Endothelial cell of umbilical vein (primary cell): ENCODE data around the gene CERKL. TPM values are rescaled to one million over a fixed set of nuclear protein-coding genes. Genes with fewer than 3 reads are reported as not detected.

ENCODE experiments used
- BruUV-seq: library from RNA; stranded (reverse); fragments of 400-500 nt; replicated peaks from 2 replicates; lab custom pipeline; 2021; lab: Mats Ljungman, UMichigan
- CTCF ChIA-PET: fragments of 300-600, 350-600 bp; sonication (Branson Sonifier 250); formaldehyde crosslinking; loops from one replicate; lab custom pipeline; 2021; ENCODE audit warnings: antibody characterized with exemption, inconsistent platforms; lab: Charles Lee
- POLR2A ChIA-PET: fragments of 300-600, 350-600 bp; sonication (Branson Sonifier 250); formaldehyde crosslinking; loops from one replicate; lab custom pipeline; 2021; ENCODE audit warnings: antibody characterized with exemption, inconsistent platforms; lab: Charles Lee
- DNase-seq: peaks from one replicate; pipeline ENCODE4 v3.0.0-alpha.2; 2011; ENCODE audit warnings: low read depth, low spot score
- FAIRE-seq: peaks from 2 replicates; lab custom pipeline; 2011; peaks lifted over from hg19 to GRCh38; lab: Jason Lieb, UNC
- H2AFZ ChIP-seq: 2 replicates; pipeline ENCODE4 v1.6.0; 2012; ENCODE audit warnings: low read depth, low read length, control low read depth, inconsistent platforms
- H3K27ac ChIP-seq: 2 replicates; pipeline ENCODE4 v1.5.1; 2011; ENCODE audit warnings: low read depth, mild to moderate bottlenecking, control low read depth, low read length, moderate library complexity; ENCODE audit not compliant: insufficient read depth
- H3K27me3 ChIP-seq, 2 experiments: 2 replicates each; pipeline versions ENCODE4 v1.6.0 to v1.6.1; 2011; ENCODE audit warnings: low read length in 2 of 2, mixed read lengths in 1 of 2; ENCODE audit not compliant: control insufficient read depth in 2 of 2, insufficient read depth in 2 of 2
- H3K36me3 ChIP-seq, 2 experiments: 2 replicates in 1 of 2; 3 replicates in 1 of 2; pipeline ENCODE4 v1.5.1; 2011; ENCODE audit warnings: low read length in 2 of 2, mild to moderate bottlenecking in 1 of 2, moderate library complexity in 1 of 2; ENCODE audit not compliant: control insufficient read depth in 2 of 2, insufficient read depth in 2 of 2; ENCODE audit errors: extremely low read depth in 1 of 2
- H3K4me1 ChIP-seq: 3 replicates; pipeline ENCODE4 v1.5.1; 2011; ENCODE audit warnings: mild to moderate bottlenecking, low read length; ENCODE audit not compliant: control insufficient read depth, insufficient read depth; ENCODE audit errors: extremely low read depth
- H3K4me2 ChIP-seq: 2 replicates; pipeline ENCODE4 v1.6.1; 2011; ENCODE audit warnings: low read length, control low read depth, mixed read lengths; ENCODE audit not compliant: insufficient read depth
- H3K4me3 ChIP-seq, 3 experiments: fragments of 200-600 bp in 1 of 3; sonication (generic), shearing (Covaris generic) in 1 of 3; replicated peaks in 1 of 3; 2 replicates each; pipeline ENCODE4 v1.5.1; 2011 to 2016; ENCODE audit warnings: control low read depth in 3 of 3, low read length in 3 of 3, mild to moderate bottlenecking in 2 of 3, inconsistent platforms in 1 of 3, low read depth in 1 of 3, moderate library complexity in 1 of 3; ENCODE audit not compliant: insufficient read depth in 1 of 3
- H3K79me2 ChIP-seq: 2 replicates; pipeline ENCODE4 v1.6.0; 2012; ENCODE audit warnings: low read length, inconsistent platforms; ENCODE audit not compliant: control insufficient read depth, insufficient read depth
- H3K9ac ChIP-seq: replicated peaks from 2 replicates; pipeline ENCODE3; 2011; ENCODE audit warnings: low read length, control low read depth; ENCODE audit not compliant: insufficient read depth; ENCODE audit errors: extremely low read depth
- H3K9me1 ChIP-seq: replicated peaks from 3 replicates; pipeline ENCODE4 v1.6.0; 2011; ENCODE audit warnings: mild to moderate bottlenecking, low read length; ENCODE audit not compliant: control insufficient read depth, insufficient read depth; ENCODE audit errors: extremely low read depth
- H3K9me3 ChIP-seq: replicated peaks from 2 replicates; pipeline ENCODE4 v1.5.1; 2012; ENCODE audit warnings: low read length, inconsistent platforms; ENCODE audit not compliant: control insufficient read depth, insufficient read depth
- H4K20me1 ChIP-seq: replicated peaks from 2 replicates; pipeline ENCODE3; 2011; ENCODE audit warnings: mild to moderate bottlenecking, low read length; ENCODE audit not compliant: control insufficient read depth, insufficient read depth; ENCODE audit errors: extremely low read depth
- EZH2 ChIP-seq: IDR thresholded peaks from 2 replicates; pipeline ENCODE4 v1.6.1; 2012; ENCODE audit warnings: borderline replicate concordance, low read depth, mild to moderate bottlenecking, moderate library complexity, low read length, inconsistent platforms; ENCODE audit not compliant: severe bottlenecking
- FOS ChIP-seq: IDR thresholded peaks from 2 replicates; pipeline ENCODE4 v1.6.1; 2011; ENCODE audit warnings: mild to moderate bottlenecking, low read length, moderate library complexity, borderline replicate concordance; ENCODE audit not compliant: insufficient read depth
- GATA2 ChIP-seq: IDR thresholded peaks from 2 replicates; pipeline ENCODE4 v1.7.0; 2011; ENCODE audit warnings: low read depth, mild to moderate bottlenecking, moderate library complexity, mixed read lengths, low read length; ENCODE audit not compliant: insufficient read length, insufficient read depth
- MAX ChIP-seq: IDR thresholded peaks from 2 replicates; pipeline ENCODE4 v1.6.1; 2011; ENCODE audit not compliant: insufficient read depth, insufficient read length
- MYC ChIP-seq: IDR thresholded peaks from one replicate; pipeline ENCODE4 v1.6.1; 2011; ENCODE audit warnings: mild to moderate bottlenecking, low read depth, low read length
- POLR2A ChIP-seq: IDR thresholded peaks from 2 replicates; pipeline ENCODE4 v1.6.1; 2012; ENCODE audit warnings: low read depth, mild to moderate bottlenecking, control low read depth, low read length
- dilution Hi-C: fragments of 300-500 bp; cut with MboI; formaldehyde crosslinking; loops from one replicate; pipeline ENCODE4 v1.15.0; 2019; ENCODE audit warnings: low sequenced_read_pairs; ENCODE audit not compliant: extremely low pct_ligation_motif_present
- intact Hi-C: fragments of 100-400 bp; cut with micrococcal nuclease; formaldehyde crosslinking; loops from one replicate; pipeline ENCODE4 v1.10.0; 2022
- polyA plus RNA-seq, 4 experiments: library from polyadenylated mRNA; depleted of rRNA in 3 of 4; stranded (reverse) in 3 of 4; unstranded in 1 of 4; fragments of >200 nt; gene quantifications; 2 replicates each; pipeline versions ENCODE4 v1.2.1 to v1.2.3, GENCODE V29; 2011 to 2012; ENCODE audit warnings: missing spikeins in 1 of 4
- total RNA-seq: library from RNA; stranded (reverse); gene quantifications from 2 replicates; pipeline ENCODE4 v1.2.3, GENCODE V29; 2021

Gene CERKL
- total and polyA plus RNA-seq, 2 donors (not counting 3 experiments of a cell fraction or from before 2014, with no cell fraction given): not detected

DNA sequence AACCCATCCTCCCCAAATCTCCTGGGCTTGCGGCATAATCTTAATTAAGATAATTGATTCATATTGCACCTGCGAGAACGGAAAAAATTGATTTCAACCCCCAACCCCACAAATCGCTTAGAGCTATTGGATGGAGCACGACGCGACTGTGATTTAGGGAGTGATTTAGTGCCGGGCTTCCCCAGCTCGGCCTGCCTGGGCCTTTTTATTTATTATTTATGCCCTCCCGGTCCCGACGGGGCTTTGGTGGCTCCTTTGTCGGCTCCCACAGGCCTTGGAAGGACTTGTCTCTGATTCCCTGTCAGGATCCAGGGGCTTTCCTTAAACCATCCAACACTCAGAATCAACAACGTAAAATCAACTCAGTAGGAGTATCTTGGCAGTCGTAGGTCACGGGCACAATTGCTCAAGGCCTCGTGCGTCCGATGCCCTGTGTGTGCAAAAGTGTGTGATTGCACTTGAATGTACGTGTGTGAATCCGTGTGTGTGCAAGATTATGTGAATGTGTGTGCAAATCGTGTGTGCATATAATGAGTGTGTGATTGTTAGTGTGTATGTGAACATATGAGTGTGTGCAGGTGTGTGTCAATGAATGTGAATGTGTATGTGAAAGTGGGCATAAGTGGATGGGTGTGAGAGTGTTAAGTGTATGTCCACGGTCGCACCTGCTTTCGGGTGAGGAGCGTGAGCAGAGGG lies 27.7 kb upstream of the CERKL start:
- FAIRE-seq (no peak), DNase-seq (no peak)
- BruUV-seq: no TSS peak
- Histone ChIP-seq H3K9ac (no peak overlapping the region), H4K20me1 (no peaks in the 10 kb centered on the region), H2AFZ (no peak overlapping the region), H3K27ac (no peak overlapping the region), H3K36me3 (no peaks in the 10 kb centered on the region), H3K27me3 (peaks cover 55 to 78% of the 10 kb centered on the region in 2 experiments), H3K4me2 (no peak overlapping the region), H3K9me3 (no peaks in the 10 kb centered on the region), H3K9me1 (no peaks in the 10 kb centered on the region), H3K79me2 (no peaks in the 10 kb centered on the region), H3K4me3 (no peak overlapping the region), H3K4me1 (no peaks in the 10 kb centered on the region)
- ChIA-PET CTCF (no interaction called here), POLR2A (no interaction called here)
- dilution Hi-C loops: no loop called here
- intact Hi-C loops: no loop called here
- TF ChIP-seq MAX (no peak), MYC (no peak), POLR2A (no peak), GATA2 (no peak), EZH2 (peak; percentile 24)

GRCh38 chr2:181683518-181684453 lies 26.9 kb upstream of the CERKL start:
- H3K9ac ChIP-seq: no peak overlapping the region
- H3K27ac ChIP-seq: no peak overlapping the region
- peaks cover 63 to 86% of the 10 kb centered on the region in 2 experiments for H3K27me3 ChIP-seq
- intact Hi-C loops (no loop called here), dilution Hi-C loops (no loop called here)
- H2AFZ ChIP-seq: no peak overlapping the region
- POLR2A ChIA-PET: no interaction called here
- no peaks in the 10 kb centered on the region for H3K9me3 ChIP-seq
- no TSS peak for BruUV-seq
- no peaks in the 10 kb centered on the region for H4K20me1 ChIP-seq
- FAIRE-seq (no peak), DNase-seq (no peak)
- CTCF ChIA-PET: no interaction called here
- H3K4me2 ChIP-seq: no peak overlapping the region
- H3K9me1 ChIP-seq: no peaks in the 10 kb centered on the region
- H3K4me3 ChIP-seq: no peak overlapping the region
- TF ChIP-seq FOS (no peak), EZH2 (peak; percentile 80)
- no peaks in the 10 kb centered on the region for H3K4me1 ChIP-seq
- no peaks in the 10 kb centered on the region for H3K36me3 ChIP-seq
- H3K79me2 ChIP-seq: no peaks in the 10 kb centered on the region
